ENCODE results near the gene SAAL1. TPM values are rescaled to one million over a fixed set of nuclear protein-coding genes. Genes with fewer than 3 reads are reported as not detected.

Gene SAAL1
- total RNA-seq, 1 experiment from 2014 or later, result 31.7 TPM

DNA sequence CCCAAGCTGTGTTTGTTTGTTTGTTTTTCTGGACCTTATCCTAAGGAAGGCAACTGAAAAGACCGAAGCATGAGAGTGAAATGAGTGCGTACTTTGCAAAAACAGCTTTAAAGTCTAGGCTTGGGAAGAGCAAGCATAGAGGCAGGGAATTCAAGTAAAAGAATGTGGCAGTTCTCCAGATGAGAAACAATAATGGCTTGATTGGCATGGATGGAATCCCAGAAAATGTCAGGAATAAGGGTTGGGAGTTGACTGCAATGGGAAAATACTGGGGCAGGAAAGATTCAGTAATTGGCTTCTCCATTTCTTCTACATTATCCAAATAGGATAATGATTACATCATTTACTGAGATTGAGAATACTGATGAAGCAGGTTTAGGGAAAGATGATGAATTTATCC lies 17.5 kb downstream of the SAAL1 start:
- DNase-seq (ENCODE audit: low read depth), result no peak

DNA sequence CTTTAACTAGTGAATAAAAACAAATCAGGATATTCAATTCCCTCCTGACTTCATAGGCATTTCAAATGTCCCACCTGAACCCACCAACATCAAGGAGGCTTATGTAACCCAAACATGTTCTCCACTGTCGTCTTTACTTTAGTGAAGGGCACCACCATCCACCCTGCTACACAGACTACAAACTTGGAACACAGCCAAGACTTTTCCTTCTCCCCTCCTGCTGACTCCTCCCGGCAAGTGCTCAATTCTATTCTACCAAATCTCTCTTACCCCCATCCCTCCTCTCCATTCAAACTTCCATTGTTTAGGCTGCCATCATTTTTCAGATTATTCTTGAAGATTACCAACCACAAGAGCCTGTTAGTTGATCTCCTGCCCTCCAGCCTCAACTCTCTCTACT lies 24.3 kb downstream of the SAAL1 start:
- no peak for DNase-seq (ENCODE audit: low read depth)

DNA sequence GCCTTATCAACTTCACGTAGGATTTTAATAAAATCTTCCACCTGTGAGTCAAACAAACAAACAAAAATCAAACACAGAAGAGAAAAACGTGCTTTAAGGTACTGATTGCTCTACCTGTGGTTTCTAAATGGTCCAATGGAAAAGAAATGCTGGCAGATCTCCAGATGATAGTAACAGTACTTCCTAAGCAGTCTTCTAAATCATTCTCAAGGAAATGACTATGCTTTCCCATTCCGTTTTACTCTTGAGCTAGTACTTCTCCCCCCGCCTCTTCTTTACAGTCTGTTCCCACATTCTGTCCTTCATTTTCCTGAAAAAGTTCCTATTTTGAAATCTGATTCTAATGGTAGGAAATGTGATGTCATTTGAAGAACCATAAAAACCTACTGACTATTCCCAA lies 25.4 kb downstream of the SAAL1 start:
- no peak for DNase-seq (ENCODE audit: low read depth)

DNA sequence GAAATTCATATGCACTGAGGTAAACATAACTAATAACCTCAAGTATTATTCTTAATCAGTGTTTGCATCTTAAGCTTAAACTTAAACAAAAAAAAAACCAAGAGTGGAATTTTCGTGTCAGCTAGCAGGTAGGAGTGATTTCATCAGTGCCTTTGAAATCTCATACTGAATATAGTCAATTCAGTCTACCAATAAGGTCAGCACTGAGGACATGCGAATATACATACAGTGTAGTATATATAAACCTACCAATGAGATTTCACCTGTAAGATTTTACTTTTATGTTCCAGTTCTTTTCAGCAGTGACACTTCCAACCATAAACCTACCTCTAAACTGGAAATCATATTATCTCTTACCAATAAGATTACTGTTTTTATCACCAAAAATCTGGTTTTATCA lies 27.0 kb downstream of the SAAL1 start:
- DNase-seq (ENCODE audit: low read depth), result no peak

DNA sequence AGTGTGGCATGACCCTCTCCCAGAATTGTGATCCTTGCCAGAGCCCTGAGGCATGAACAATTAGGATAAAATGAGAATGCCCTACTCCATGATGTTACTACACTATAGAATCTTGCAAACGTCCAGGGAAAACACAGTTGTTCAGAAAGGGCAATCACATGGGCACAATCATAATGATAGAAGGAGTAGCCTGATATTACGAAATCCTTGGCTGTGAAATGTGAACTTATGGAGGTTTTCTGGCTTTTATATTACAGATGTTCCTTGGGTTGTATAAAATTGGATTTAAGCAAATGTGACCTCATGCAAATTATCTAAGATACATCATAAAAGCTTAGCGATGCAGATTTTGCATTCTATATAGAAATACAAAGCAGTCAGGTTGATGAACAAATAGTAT lies 30.4 kb downstream of the SAAL1 start:
- no peak for DNase-seq (ENCODE audit: low read depth)

DNA sequence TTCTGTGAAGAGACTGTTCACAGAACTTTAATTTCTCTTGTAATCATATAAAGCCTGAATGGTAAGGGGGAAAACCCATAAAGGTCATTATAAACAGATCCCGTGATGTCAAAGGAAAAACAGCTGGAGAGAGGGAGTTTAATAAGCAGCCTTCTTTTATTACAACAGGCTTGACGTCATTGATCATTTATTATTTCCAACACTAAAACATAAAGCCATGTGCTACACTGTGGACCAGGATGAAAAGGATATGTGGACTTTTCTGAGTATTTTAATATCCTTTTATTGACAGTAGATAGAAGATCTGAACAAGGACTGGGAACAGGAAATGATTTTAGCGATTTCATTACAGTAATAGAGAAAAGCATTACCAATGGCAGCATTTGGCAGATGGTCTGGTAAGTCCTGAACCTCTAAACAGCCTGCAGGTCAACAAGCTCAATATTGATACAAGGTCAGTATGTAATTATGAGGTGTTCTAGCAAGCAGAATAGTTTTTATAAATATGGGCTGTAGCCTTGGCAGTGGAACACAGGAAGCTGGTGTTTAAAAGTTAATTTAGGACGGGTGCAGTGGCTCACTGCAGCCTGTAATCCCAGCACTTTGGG lies 34.7 kb downstream of the SAAL1 start:
- DNase-seq (ENCODE audit: low read depth), result no peak

DNA sequence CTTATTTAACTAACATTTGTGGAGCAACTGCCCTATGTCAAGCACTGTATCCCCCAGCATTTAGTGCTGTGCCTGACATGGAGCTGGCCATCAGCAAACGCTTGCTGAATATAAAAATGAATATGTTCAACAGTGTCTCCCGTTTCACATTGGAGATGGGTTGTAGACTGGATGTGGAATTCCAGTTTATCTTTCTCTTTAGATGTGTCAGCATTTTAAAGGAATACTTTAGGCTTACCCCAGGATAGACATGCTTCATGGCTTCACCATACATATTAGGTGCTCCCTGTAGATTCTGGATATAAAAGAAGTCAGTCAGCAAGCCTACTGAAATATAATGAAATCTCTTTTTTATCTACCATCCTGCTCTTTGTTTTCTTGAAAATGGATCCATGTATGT lies 38.5 kb downstream of the SAAL1 start:
- DNase-seq (ENCODE audit: low read depth), result no peak

DNA sequence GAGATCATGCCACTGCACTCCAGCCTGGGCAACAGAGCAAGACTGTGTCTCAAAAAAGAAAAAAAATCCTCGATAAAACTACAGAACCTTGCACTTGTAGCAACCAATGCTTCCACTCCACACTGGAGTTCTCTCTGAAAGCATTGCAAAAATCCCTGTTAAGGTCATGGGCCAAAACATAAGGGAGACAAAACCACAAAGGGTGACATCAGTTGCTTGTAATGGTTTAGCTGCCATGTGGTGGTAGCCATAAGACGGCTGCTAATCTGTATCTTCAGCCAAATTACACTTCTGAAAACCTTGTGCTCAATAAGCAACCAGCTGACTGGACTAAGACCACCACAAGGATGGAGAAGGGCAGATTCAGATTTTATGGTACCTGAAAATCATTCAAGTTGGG lies 39.3 kb downstream of the SAAL1 start:
- DNase-seq (ENCODE audit: low read depth), result peak; percentile 12

DNA sequence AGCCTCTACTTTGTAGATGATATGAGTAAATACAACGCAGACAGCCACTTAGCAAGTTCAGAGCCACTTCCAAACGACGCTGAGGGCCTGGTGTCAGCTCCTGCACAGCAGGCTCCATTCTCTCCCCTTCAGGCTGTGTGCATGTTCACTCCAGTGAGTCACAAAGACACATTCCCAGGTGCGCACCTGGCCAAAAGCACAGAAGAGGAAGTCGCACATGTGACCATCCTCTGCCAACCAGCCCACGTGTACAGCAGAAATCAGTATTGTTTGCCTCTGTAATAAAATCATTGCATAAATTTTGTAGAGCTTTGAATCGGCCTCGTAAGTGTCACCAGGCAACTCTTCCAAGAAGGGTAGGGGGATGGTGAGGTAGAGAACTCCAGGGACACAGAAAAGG lies 40.3 kb downstream of the SAAL1 start:
- no peak for DNase-seq (ENCODE audit: low read depth)

DNA sequence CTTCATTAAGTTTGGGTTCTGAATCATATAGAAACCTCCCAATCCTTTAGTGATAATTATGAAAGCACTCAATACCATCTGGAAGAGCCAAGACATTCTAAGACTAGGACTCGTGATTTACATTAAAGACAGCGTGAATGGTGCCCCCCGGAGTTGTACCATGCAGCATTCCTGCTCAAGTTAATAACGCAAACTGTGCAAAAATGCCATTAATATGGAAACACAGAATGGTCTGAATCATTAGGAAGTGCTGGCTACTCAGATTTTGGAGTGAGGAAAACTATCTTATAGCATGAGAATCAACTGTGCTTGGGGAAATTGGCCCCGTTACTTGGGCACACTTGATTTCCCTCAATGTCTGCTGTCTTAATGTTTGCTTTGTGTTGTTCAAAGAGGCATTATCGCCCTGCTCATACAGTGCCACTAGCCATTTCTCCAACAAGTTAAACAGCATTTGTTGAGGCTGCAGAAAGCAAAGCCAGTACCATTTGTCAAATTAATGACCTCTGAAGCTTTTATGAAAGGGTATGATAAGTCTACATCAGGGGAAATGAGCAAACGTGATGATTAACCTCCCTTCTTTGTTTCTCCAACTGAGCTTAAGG lies 41.3 kb downstream of the SAAL1 start:
- no peak for DNase-seq (ENCODE audit: low read depth)

DNA sequence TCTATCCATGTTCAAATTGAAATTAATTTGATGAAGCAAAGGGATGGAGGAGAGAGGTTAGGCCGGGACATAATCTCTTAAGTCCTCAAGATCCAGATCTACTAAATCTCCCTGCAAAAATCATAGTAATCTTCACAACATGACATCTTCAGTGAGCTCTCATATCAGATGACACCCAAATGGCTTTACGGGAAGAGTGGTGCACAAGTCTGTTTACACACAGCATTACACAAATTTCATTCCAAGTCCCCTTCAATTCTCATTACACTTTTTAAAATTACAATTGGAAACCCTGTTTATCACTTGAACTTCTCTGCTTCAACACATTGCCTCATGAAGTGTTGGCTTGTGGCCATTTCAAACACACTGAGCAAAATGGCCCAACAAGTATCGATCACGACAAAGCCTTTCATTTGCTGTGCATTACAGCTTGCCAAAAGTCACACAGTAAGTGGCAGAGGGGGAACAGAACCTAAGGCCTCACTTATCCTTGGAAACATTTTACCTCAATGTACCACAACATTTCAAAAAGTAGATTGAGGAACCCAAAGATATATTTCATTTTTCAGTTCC lies 41.9 kb downstream of the SAAL1 start:
- DNase-seq (ENCODE audit: low read depth), result no peak

DNA sequence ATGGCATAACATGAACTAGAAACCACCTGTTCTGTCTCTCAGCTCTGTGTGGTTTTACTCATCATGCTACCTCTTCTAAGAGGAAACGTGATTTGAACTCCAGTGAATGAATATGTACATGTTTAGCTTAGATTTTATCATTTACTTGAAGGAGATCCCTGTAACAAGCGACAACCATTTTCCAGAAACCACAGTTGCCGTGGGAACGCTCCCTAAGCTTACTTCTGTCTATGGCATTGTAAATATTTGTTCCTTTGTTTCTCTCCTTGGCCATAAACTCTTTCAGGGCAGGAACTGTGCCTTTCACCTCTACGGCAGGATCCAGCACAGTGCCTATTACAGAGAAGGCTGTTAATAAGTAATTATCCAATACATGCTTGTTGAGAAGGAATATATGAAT lies 42.8 kb downstream of the SAAL1 start:
- DNase-seq (ENCODE audit: low read depth), result no peak

DNA sequence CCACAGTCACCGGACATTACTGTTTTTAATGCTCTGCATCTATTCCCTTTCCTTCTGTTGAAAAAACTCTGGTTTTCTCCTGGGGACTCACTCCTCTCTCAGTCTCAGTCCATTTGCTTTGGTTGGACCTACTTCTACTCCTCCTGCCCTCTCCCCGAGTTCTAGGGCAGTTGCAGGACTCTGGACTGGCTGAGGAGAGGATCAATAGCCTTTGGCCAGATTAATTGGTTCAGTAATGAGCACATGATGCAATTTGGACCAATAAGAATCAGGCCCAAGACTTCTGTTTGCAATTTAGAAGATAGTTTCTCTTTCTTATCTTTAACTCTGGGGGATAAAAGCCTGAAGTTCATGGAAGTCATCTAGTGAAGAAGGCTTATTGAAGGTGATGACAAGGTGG lies 44.5 kb downstream of the SAAL1 start:
- no peak for DNase-seq (ENCODE audit: low read depth)

DNA sequence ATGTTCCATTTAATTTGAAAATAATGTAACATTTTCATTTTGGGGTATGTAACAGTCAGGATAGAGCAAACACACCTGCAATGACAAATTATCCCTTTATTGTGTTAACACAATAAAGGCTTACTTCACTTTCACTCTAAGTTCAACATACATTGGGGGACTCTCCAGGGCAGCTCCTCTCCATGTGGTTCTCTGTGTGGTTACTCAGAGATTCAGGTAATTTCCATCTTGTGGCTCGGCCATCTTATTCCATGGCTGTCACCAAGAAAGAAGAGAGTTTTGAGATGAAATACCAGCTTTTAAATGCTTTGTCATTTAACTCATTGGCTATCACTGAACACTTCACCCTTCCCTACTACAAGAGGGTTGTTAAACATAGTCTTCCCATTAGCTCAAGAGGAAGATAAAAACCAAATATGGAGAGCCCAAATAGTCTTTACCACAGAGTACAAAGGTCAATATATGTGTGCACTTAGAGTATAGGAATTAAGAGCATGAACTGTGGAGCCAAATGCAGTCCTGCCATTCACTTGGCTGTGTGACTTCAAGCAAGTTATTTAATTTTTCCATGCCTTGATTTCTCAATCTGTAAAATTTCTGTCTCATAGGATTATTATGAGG lies 49.2 kb downstream of the SAAL1 start:
- no peak for DNase-seq (ENCODE audit: low read depth)

DNA sequence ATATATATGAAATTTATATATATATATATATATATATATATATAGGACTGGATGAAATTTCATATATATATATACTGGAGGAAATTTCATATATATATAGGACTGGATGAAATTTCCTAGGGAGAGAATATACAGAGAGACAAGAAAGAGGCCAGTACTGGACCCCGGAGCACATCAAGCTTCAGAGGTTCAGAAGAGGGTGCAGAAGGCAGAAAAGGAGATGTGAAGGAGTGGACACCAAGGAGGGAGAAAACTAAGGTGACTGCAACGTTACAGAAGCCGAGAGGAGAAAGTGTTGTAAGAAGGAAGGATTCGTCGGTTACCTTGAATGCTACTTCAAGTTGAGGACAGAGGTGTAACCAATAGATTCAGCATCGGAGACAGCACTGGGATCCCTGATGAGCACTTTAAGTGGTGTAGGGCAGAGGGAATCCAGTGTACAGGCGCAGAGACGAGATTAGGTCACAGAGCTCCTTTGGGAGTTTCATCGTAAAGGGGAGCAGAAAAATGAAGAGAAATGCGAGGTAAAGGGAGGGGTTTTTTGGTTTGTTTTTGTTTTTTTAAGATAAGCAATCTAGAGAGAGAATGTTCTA lies 51.3 kb downstream of the SAAL1 start:
- no peak for DNase-seq (ENCODE audit: low read depth)

DNA sequence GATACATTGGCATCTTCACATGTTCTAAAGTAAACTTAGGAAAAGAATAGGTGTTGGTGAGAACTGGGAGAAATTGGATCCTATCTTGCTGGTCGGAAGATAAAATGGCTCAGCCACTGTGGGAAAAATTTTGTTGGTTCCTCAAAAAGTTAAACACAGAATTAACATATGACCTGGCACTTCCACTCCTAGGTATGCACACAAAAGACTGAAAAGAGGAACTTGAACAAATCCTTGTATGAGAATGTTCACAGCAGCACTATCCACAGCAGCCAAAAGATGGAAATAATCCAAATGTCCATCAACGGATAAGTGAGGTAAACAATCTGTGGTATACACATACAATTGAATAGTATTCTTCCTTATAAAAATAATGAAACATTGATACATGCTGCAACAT lies 55.0 kb downstream of the SAAL1 start:
- no peak for DNase-seq (ENCODE audit: low read depth)

DNA sequence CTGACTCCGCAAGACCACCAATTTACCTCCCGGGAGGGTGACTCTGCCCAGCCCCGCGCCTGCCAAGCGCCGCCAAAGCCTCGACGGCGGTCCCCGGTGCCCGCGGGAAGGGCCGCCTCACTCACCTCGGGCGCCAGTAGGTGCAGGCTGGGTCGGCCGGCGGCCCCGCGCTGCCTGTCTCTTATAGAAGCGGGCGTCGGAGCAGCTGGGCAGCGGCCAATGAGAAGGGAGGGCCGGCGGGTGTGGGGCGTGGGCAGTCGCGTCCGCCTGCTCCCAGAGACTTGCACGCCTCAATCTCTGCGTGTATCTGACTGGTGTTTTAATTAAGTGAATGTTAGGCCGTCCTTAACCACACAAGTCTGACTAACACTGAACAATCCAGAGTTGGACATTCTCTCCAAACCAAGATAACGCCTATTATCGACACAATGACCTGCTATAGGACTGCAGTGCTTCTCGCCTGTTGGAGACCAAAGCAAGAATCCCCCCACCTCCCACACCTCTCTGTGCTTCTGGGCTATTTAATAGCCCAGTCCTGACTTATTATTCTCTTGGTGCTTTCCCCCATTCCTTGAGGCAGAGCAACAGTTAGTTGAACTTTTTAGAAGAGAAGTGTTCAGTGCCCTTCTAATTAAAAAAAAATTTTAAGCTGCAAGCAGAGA lies 59.6 kb downstream of the SAAL1 start, which contains the start of gene TPH1:
Gene TPH1 (minus strand): TSS at position 154 of the 662 bp plus-strand sequence. CDS start 5,507 bp downstream, outside the sequence.
- peak; percentile 66 for DNase-seq (ENCODE audit: low read depth)

DNA sequence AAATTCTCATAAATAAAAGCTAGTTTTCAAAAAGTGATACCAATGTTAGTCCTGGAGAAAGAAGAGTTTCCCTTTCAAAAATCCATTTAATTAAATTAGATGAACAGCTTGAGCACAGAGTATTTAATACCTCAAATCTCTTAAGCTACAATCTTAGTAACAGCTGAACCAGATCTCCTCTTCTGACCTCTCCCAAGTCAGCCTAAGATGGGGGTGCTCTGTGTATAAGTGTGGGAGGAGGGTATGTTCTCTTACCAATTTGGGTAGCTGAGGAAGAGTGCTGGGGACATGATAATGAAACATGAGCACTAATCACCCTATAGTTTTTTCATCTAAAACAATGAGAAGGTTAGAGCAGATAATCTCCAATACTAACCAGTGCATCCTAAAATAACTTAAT lies 69.4 kb downstream of the SAAL1 start:
- no peak for DNase-seq (ENCODE audit: low read depth)

All from RPMI7951 (cell line).